Upper lobe of left lung (tissue), 6 donors: ENCODE data around the gene KRTAP16-1. TPM values are rescaled to one million over a fixed set of nuclear protein-coding genes. Genes with fewer than 3 reads are reported as not detected.

Source experiments
- ATAC-seq, 2 donors: fragments of 200-7000 bp; cut with Tn5 transposase; one replicate each; pipeline ENCODE4 v1.9.1; 2022; ENCODE audit warnings: mild to moderate bottlenecking in 2 of 2, moderate library complexity in 2 of 2; ENCODE audit not compliant: low FRiP score in 2 of 2
- DNase-seq, 2 donors: peaks; one replicate each; pipeline ENCODE4 v3.0.0-alpha.2; 2019 to 2020
- H3K27ac ChIP-seq, 4 donors: fragments of 200-600 bp; sonication (generic); one replicate each; pipeline ENCODE4 v1.5.1; 2016 to 2019
- H3K27me3 ChIP-seq, 4 donors: fragments of 200-600 bp; sonication (generic); one replicate each; pipeline ENCODE4 v1.5.1; 2017 to 2019
- H3K36me3 ChIP-seq, 4 donors: fragments of 200-600 bp; sonication (generic); one replicate each; pipeline ENCODE4 v1.5.1; 2016 to 2019
- H3K4me1 ChIP-seq, 4 donors: fragments of 200-600 bp; sonication (generic); one replicate each; pipeline ENCODE4 v1.5.1; 2018 to 2019
- H3K4me3 ChIP-seq, 4 donors: fragments of 200-600 bp; sonication (generic); one replicate each; pipeline ENCODE4 v1.5.1; 2017 to 2019; ENCODE audit warnings: mild to moderate bottlenecking in 2 of 4, moderate library complexity in 1 of 4
- H3K9me3 ChIP-seq, 4 donors: fragments of 200-600 bp; sonication (generic); one replicate each; pipeline ENCODE4 v1.5.1; 2018 to 2019
- CTCF ChIP-seq, 6 experiments: fragments of 450-650 bp in 4 of 6; fragments of 200-600 bp in 2 of 6; sonication (generic) in 2 of 6; IDR thresholded peaks; one replicate each; pipeline ENCODE4 v1.5.1; 2016 to 2019; ENCODE audit warnings: antibody characterized with exemption in 6 of 6
- EP300 ChIP-seq, 4 donors: sonication (generic); formaldehyde crosslinking; IDR thresholded peaks; one replicate each; pipeline ENCODE4 v1.5.1; 2017; ENCODE audit warnings: antibody characterized with exemption in 4 of 4, control low read depth in 2 of 4
- POLR2A ChIP-seq, 4 donors: fragments of 450-650 bp; IDR thresholded peaks; one replicate each; pipeline ENCODE4 v1.5.1; 2016 to 2017; ENCODE audit warnings: antibody characterized with exemption in 4 of 4, mild to moderate bottlenecking in 2 of 4
- POLR2AphosphoS5 ChIP-seq, 2 donors: sonication (generic); formaldehyde crosslinking; IDR thresholded peaks; one replicate each; pipeline ENCODE4 v1.5.1; 2017; ENCODE audit warnings: antibody characterized with exemption in 2 of 2
- WGBS, 2 donors: methylation state at CpG; one replicate each; pipeline ENCODE4 v1.1.5; 2017 to 2018; 5-methylcytosine and 5-hydroxymethylcytosine counted together
- total RNA-seq, 6 donors: library from RNA; depleted of rRNA in 4 of 6; stranded (reverse); fragments of >200 nt in 4 of 6; gene quantifications; one replicate each; pipeline versions ENCODE4 v1.1.0 to v1.2.1, GENCODE V29; 2016 to 2021
- donor health status: DM: no; HTN: no; CAD: no; lungs with moderate emphysema.
- donor health status: DM: no; HTN: yes; CAD: no; lungs with severe emphysema.

KRTAP16-1 gene
- total RNA-seq, 6 donors from 2014 or later: not detected

GRCh38 chr17:41308251-41308917, 725 bp downstream of the KRTAP16-1 start:
- DNase-seq (peak in 1 of 2 donors; percentile 52), ATAC-seq (peak; percentile 49 to 78)
- Histone ChIP-seq H3K36me3 (no peaks in the 10 kb centered on the region), H3K4me3 (peak overlapping the region in 1 of 4 donors; percentile 4), H3K9me3 (no peaks in the 10 kb centered on the region), H3K27me3 (no peaks in the 10 kb centered on the region), H3K27ac (peak overlapping the region; percentile 26 to 53 (median 38)), H3K4me1 (peaks cover 0 to 13% (median 2%) of the 10 kb centered on the region in 4 donors)
- WGBS, 2 donors: 40 to 50% methylated on average over 3 to 10 of the region's 10 CpGs
- TF ChIP-seq CTCF (IDR thresholded peaks at IDR 0.05) (no peak), POLR2AphosphoS5 (IDR thresholded peaks at IDR 0.05) (peak in 1 of 2 donors; percentile 11), POLR2A (IDR thresholded peaks at IDR 0.05) (no peak), EP300 (IDR thresholded peaks at IDR 0.05) (no peak)

GRCh38 chr17:41307647-41308046, 1.5 kb downstream of the KRTAP16-1 start:
- Histone ChIP-seq H3K27me3 (no peaks in the 10 kb centered on the region), H3K9me3 (no peaks in the 10 kb centered on the region), H3K4me1 (peaks cover 0 to 13% (median 2%) of the 10 kb centered on the region in 4 donors), H3K36me3 (no peaks in the 10 kb centered on the region), H3K4me3 (no peak overlapping the region), H3K27ac (peak overlapping the region in 2 of 4 donors; percentile 26 to 53)
- no peak for TF ChIP-seq POLR2A (IDR thresholded peaks at IDR 0.05)
- TF ChIP-seq POLR2AphosphoS5 (IDR thresholded peaks at IDR 0.05): no peak
- TF ChIP-seq CTCF (IDR thresholded peaks at IDR 0.05): no peak
- no peak for TF ChIP-seq EP300 (IDR thresholded peaks at IDR 0.05)
- ATAC-seq (peak; percentile 48 to 68), DNase-seq (peak in 1 of 2 donors; percentile 49)
- WGBS, 2 donors: 72 to 79% methylated on average over 6 to 9 of the region's 9 CpGs

GRCh38 chr17:41304091-41304490, 5.0 kb downstream of the KRTAP16-1 start:
- H3K4me1 ChIP-seq: peaks cover 0 to 13% (median 2%) of the 10 kb centered on the region in 4 donors
- H3K27me3 ChIP-seq: no peaks in the 10 kb centered on the region
- no peak overlapping the region for H3K27ac ChIP-seq
- H3K36me3 ChIP-seq: no peaks in the 10 kb centered on the region
- DNase-seq (no peak), ATAC-seq (no peak)
- H3K4me3 ChIP-seq: no peak overlapping the region
- TF ChIP-seq CTCF (IDR thresholded peaks at IDR 0.05) (no peak), POLR2AphosphoS5 (IDR thresholded peaks at IDR 0.05) (no peak), EP300 (IDR thresholded peaks at IDR 0.05) (no peak), POLR2A (IDR thresholded peaks at IDR 0.05) (no peak)
- no peaks in the 10 kb centered on the region for H3K9me3 ChIP-seq
- WGBS, 2 donors: 77 to 86% methylated on average over 12 of the region's 12 CpGs

- 88% methylated on average over 4 of the region's 4 CpGs for WGBS, 2 donors
- no peak for DNase-seq
- Histone ChIP-seq H3K4me3 (no peak overlapping the region), H3K36me3 (no peaks in the 10 kb centered on the region), H3K27ac (no peak overlapping the region), H3K4me1 (peaks cover 0 to 6% (median under 1%) of the 10 kb centered on the region in 4 donors), H3K27me3 (no peaks in the 10 kb centered on the region), H3K9me3 (no peaks in the 10 kb centered on the region)
- no peak for TF ChIP-seq POLR2AphosphoS5 (IDR thresholded peaks at IDR 0.05)
- ATAC-seq: no peak
These were observed 6.1 kb downstream of the KRTAP16-1 start for GRCh38 chr17:41302981-41303380.

GRCh38 chr17:41301916-41302901, 6.9 kb downstream of the KRTAP16-1 start, which contains the start of gene KRTAP29-1:
Gene KRTAP29-1 (minus strand): TSS chr17:41302851. CDS start chr17:41302851, 0 bp downstream.
- no peaks in the 10 kb centered on the region for H3K9me3 ChIP-seq
- no peaks in the 10 kb centered on the region for H3K27me3 ChIP-seq
- DNase-seq (no peak), ATAC-seq (no peak)
- 55 to 63% methylated on average over 9 to 11 of the region's 11 CpGs for WGBS, 2 donors
- no peak for TF ChIP-seq EP300 (IDR thresholded peaks at IDR 0.05)
- TF ChIP-seq POLR2AphosphoS5 (IDR thresholded peaks at IDR 0.05): no peak
- TF ChIP-seq POLR2A (IDR thresholded peaks at IDR 0.05): no peak
- TF ChIP-seq CTCF (IDR thresholded peaks at IDR 0.05): no peak
- H3K4me3 ChIP-seq: no peak within 1 kb of the TSS
- H3K4me1 ChIP-seq: no peaks in the 10 kb centered on the region
- no peak within 1 kb of the TSS for H3K27ac ChIP-seq
- H3K36me3 ChIP-seq: no peaks in the 10 kb centered on the region
